Activated T-cell treated with anti-CD3 and anti-CD28 coated beads for 48 hours (primary cell): Measurements from ENCODE around the gene KRTAP10-4.
"Not testable (repeated sequence)": the region's sequence is repeated elsewhere in the genome, so short reads cannot be mapped to it uniquely, and the experiment has no call there.

ENCODE experiments used
- DNase-seq: peaks from one replicate; pipeline ENCODE4 v3.0.0-alpha.2; 2020; ENCODE audit warnings: low read depth

Gene KRTAP10-4

DNA sequence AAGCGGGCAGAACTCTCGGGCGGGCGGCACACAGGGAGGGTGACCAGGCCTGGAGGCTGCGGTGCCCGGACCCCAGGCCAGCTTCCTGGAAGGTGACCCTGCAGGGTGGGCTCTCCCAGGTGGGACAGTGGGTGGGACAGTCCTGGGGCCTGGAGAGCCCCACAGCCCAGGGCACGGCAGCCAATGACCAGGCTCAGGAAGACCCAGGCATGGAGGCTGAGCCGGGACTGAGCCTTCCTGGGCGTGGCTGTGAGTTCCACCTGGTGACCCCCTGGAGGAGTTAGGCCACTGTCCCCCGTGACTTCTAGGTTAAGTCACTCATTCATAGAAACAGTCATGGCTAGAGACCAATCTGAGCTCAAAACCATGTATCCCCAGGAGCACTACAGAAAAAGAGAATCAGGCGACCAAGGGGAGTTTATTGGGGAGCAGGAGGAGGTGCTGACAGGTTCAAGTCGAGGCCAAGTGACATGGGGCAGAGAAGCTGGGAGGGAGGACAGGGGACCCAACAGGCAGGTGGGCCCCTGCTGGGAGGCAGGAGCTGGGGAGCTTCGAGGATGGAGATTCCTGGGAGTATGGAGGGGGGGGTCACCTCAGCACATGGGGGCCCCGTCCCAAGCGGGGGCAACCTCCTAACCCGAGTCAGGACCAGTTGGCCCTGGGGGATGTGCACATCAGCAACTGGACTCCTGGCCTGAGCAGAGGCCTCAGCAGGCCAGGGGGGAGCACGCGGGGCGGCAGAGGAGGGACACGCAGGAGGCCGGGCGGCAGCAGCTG lies 5.7 kb downstream of the KRTAP10-4 start:
- DNase-seq: no peak

DNA sequence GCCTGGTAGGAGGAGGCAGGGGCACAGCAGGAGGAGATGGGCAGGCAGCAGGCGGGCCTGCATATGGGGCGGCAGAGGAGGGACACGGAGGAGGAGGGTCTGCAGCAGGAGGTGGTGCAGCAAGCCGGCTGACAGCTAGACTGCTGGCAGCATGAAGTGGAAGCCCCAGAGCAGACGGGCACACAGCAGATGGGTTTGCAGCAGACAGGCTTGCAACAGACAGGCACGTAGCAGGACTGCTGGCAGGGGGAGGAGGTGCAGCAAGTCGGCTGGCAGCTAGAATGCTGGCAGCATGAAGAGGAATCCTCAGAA lies 6.3 kb downstream of the KRTAP10-4 start:
- no peak for DNase-seq

DNA sequence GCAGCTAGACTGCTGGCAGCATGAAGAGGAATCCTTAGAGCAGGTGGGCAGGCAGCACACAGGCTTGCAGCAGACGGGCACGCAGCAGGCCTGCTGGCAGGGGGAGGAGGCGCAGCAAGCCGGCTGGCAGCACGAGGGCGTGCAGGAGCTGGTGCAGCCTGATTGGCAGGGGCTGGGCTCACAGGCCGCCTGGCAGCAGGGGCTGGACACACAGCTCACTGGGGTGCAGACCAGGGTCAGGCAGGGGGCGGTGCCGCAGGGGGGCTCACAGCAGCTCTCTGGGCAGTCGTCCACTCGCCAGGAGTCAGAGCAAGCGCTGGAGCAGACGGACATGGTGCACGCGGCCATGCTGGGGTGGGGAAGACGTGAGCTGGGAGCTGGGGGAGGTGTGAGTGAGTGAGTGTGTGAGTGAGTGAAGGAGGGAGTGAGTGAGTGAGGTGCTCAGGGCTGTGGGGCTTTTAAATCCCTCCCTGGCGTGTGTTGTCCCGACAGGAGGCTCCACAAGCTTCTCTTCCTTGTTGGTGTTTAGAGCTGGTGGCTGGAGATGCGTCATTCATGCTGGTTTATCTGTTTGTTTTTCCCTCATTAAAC lies 6.8 kb downstream of the KRTAP10-4 start, which contains the start of gene KRTAP10-5:
KRTAP10-5 (minus strand) TSS at position 374 of the 591 bp plus-strand sequence; CDS start at position 348, 26 bp downstream.
- DNase-seq: not testable (repeated sequence)

DNA sequence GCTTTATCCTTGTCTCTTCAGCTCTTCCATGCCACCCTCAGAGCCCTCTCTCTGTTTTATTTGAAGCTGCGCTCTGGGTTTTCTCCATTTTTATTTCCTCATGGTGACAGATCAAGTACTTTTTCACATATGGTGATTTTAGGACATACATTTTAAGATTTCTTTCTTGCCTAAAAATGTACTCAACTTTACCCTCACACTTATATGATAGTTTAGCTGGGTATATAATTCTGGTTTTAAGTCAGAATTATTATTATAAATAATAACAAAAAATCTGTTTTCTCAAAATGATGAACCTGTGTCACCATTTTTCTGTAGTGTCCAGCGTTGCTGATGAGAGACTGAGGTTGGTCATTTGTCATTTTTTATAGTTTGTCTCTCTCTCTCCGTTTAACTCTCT lies 7.6 kb downstream of the KRTAP10-4 start:
- no peak for DNase-seq

DNA sequence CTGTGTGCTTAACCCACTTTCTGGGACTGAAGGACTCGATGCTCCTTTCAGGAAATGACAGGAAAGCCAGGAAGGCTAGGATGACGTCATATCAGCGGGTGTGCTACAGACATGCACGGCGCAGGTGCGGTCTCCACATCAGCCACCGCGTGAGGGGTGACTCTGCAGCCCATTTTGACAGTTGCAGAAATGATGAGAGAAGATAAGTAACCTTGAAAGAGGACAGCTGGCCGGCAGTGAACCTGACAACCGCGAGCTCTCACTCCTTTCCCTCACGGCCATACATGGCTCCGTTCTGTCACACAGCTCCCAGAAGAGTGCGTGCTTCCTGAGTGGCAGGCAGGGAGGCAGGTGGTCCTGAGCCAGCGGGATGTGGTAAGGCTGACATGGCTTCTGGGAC lies 8.5 kb downstream of the KRTAP10-4 start:
- DNase-seq: no peak

DNA sequence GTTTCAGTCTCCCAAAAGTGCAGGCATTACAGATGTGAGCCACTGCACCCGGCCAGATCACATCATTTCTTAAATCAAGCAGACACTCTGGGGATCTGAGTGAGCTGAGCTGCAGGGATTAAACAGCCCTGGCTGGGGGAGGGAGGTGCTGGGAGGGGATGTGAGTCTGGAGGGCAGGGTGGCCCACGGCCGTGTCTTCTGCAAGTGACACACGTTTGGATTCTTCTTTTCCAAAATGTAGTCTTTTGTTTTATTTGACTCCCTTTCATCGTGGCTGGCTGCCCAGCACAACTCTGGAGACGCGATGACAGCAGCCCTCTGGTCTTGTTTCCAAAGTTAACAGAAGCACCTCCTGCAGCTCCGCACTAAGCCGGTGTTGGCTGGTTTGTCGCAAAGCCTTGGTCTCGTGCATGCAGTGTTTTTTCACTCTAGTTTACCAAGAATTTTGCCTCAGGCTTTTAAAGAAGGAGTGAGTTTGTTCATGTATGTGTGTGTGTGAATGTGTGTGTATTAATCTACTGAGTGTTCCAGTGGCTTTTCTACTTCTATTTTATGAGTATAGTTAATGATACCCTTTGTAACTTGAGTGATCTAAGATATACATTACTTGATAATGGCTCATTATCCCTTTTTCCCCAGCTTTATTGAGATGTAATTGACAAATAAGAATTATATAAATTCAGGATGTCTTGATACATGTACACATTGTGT lies 9.7 kb downstream of the KRTAP10-4 start:
- DNase-seq: no peak

DNA sequence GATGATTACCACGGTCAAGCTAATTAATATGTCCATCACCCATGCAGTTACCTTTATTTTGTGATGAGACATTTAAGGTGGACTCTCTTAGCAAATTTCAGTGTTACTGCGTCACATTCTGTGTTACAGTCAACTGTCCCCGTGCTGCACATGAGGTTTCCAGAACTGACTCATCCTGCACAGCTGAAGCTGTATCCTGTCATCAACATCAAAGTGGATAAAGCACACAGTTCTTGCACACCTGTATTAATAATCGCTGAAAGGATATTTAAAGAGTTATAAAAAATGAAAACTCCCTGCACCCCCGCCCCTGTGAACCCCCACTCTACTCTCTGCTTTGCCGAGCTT lies 10.2 kb downstream of the KRTAP10-4 start:
- peak; percentile 9 for DNase-seq

DNA sequence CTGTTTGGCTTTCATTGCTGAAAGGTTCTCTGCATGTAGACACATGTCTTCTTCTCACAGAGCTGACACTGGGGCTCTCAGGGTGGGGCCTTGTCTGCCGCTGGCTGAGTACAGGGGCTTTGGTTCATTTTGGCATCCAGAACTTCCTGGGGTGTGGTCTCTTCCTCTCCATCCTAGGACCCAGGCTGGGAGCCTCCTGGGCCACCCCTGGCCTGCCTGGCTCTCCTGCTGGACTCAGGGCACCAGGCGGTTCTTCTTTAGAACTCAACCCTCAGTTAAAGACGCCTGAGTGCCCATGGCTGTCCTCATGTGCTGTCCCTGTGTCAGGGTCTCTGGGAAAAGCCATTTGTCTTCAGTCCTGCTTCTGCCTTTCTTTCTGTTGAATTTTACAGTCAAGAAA lies 12.4 kb downstream of the KRTAP10-4 start:
- no peak for DNase-seq

DNA sequence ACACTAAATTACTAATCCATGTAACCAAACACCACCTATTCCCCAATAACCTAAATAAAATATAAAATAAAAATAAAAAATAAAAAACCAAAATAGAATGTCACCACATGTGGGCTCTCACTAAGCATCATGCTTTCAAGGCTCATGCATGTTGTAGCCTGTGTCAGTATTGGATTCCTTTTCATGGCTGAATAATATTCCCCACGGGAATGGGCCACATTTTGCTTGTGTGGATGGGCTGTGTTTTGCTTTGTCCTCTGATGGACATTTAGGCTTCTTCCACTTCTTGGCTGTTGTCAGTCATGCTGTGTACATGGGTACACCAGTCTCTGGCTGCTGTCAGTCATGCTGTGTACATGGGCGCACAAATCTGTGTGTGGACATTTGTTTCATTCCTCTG lies 15.6 kb downstream of the KRTAP10-4 start:
- DNase-seq: no peak

DNA sequence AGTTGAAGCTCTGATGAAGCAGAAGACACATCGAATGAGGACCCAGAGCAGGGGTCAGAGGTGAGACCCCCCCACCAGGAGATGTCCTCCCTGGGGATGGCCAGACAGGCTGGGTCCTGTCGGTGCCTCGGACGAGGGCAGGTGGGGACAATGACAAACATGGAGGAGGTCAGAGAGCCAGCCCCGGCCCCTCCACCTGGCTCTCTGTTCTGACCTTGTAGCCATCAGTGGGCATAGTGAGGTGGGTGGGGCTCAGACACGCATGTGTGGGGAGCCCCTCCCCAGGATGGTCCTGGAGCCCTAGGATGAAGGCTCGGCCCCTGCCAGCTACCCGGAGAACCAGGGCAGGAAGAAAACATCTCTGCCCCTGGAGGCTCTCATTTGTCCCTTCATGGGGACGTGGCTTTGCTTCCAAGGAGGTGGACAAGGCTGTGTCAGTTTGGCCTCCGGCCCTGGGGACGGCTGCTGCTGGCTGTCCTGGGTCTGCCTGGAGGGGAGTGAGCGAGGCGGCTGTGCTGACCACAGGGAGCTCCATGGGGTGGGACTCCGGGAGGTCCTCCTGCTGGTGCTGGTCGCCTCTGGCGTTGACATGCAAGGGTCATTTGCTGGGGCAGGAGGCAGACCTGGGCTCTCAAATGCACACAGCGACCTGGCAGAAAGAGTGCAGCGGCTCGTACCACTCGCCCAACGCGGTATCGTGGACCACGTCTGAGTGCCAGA lies 16.2 kb downstream of the KRTAP10-4 start:
- DNase-seq: no peak

DNA sequence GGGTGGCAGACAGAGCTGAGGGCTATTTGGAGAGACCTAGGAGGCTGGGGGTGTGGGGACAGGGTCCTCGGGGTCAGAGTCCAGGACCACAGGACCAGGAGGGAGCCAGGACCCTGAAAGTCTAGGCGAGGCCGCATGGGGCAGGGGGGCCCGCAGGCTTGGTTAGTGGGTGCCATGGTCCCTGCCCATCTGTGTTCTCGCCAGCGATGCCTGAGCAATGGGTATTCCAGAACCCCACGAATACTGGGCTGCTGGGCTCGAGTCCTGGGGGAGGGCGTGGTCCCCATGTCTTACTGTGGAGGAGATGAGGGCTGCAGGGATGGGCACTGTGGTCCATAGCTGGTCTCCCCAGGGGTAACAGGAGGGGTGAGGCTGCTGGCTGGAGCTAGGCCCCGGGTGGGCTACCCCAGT lies 16.8 kb downstream of the KRTAP10-4 start:
- DNase-seq: no peak

DNA sequence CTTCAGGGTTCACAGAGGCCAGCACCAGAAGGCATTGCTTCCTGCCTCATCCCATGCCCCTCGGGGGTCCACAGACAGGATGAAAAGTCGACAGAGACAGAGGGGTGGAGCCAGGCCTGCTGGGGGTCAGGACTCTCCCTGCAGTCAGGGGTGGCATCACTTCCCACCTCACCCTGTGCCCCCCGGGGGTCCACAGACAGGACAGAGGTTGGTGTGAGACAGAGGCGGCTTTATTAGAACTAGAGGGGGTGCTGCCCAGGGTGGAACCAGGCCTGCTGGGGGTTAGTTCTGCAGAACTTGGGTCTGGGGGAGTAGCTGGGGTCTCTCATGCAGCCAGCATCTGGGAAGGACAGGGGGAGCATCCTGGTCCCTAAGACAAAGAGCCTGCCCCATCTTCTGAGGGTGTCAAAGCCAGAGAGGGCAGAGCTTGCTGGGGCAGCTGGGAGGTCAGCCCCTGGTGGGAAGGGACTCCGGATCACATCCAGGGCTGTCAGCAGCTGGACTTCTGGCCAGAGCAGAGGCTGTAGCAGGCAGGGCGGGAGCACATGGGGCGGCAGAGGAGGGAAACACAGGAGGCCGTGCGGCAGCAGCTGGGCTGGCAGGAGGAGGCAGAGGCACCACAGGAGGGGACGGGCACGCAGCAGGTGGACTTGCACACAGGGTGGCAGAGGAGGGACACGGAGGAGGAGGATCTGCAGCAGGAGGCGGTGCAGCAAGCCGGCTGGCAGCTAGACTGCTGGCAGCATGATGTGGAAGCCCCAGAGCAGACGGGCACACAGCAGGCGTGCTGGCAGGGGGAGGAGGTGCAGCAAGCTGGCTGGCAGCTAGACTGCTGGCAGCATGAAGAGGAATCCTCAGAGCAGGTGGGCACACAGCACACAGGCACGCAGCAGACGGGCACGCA lies 17.6 kb downstream of the KRTAP10-4 start:
- DNase-seq: not testable (repeated sequence)

DNA sequence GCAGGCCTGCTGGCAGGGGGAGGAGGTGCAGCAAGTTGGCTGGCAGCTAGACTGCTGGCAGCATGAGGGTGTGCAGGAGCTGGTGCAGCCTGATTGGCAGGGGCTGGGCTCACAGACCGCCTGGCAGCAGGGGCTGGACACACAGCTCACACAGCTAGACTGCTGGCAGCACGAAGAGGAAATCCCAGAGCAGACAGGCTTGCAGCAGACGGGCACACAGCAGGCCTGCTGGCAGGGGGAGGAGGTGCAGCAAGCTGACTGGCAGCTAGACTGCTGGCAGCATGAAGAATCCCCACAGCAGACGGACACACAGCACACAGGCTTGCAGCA lies 18.2 kb downstream of the KRTAP10-4 start:
- not testable (repeated sequence) for DNase-seq

DNA sequence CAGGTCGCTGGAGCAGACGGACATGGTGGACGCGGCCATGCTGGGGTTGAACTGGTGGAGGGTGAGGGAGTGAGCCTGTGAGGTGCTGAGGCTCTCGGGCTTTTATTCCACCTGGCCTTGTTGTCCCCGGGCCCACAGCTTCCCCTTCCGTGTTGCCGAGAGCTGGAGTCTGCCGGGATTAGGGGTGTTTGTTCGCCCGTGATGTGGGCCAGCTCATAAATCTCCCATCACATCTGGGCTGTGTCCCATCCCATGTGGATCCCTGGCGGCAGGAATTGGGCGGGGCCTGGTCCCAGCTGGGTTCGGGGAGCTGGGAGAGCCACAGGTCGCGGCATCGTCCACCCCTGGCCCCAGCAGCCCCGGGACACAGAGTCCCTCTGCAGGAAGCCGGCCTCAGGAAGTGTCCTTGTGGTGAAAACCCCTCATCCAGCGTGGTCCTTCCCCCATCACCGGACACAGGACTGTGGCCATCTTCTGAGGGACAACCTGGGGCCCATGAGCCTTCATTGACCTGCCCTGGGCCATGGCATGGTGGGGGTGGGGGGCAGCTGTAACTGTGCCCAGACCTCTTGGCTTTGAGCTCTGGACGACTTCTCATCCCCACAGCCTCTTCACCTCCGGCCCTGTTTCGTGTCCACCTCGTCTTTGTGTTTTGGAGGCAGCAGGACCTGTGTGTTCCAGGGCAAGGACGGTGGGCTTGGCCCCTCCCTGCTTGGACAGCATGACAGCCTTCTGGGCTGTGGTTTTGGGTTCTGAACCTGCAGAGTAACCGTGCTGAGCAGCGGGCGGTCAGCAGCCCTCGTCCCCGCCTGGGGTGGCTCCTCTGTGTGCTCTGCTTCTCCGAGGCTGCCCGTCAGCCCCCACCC lies 19.1 kb downstream of the KRTAP10-4 start, which contains the start of gene KRTAP10-6:
KRTAP10-6 (minus strand) TSS at position 60 of the 866 bp plus-strand sequence; CDS start at position 39, 21 bp downstream.
- DNase-seq: no peak

DNA sequence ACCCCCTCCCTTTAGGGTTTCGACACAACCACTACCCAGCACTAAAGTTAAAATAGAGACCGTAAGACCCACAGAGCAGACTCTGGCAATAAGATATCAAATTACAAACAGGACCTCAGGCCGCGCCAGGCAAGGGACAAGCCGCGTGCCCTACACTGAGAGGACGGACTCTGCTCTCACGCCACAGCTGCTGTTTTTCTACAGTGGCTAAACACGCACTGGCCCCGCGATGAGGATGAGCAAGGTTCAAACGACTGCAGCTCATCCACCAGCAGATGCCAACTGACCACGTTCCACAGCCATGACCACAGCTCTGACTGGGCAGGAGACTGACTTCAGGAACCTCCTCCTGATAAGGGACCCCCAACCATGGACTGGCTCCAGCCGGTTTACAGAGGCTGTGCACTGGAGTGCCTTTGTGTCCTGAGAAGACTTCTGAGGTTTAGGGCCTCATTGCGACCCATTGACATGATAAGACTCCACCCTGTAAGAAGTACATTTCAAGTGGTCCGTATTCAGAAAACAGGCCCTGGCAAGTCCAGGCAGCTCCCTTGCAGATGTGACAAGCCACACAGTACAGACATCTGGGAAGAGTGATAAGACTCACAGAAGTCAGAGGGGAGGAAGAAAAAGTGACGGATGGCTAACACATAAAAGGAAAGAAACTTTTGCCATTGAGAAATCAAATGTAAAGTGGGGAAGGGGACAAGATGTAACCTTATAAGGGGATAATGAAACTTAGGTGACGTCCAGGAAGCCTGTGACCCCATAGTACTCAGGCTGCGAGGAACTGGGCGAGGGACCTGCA lies 20.3 kb downstream of the KRTAP10-4 start:
- DNase-seq: no peak

DNA sequence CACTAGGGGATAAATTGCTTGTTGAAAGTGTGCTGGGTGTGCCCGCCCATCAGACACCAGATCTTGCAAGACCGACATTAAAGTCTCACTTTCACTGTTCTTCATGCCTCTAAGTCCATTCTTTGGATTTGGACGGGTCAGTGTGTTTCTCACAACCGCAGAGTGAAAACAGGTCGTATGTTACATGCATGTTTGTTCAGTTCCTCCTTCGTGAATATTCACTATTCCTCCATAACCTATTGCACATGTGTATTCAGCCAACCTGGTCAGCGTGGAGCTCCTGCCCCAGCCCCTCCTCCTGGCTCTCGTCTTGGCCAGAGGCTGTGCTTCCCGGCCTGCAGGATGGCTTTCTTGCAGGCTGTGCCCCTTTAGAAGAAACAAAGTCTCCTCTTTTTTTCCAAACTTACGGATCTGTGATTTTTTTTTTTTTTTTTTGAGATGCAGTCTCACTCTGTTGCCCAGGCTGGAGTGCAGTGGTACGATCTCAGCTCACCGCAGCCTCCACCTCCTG lies 20.9 kb downstream of the KRTAP10-4 start:
- no peak for DNase-seq

DNA sequence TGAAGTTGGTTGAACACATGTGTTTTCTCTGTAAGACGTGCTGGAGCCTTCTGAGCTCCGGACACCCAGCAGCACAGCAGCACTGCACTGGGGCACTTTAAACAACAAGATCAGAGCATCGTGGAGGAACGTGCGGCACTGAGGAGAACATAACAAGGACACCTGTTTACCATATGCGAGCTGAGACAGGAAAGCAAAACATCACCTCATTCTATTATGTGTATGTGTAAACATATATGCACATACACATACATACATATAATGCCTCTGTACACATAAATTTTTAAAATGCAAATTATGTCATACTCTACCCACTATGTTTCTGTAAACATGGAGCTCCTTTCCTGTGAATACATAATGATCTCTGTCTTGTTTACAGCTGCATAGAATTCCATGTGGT lies 22.0 kb downstream of the KRTAP10-4 start:
- DNase-seq: no peak

DNA sequence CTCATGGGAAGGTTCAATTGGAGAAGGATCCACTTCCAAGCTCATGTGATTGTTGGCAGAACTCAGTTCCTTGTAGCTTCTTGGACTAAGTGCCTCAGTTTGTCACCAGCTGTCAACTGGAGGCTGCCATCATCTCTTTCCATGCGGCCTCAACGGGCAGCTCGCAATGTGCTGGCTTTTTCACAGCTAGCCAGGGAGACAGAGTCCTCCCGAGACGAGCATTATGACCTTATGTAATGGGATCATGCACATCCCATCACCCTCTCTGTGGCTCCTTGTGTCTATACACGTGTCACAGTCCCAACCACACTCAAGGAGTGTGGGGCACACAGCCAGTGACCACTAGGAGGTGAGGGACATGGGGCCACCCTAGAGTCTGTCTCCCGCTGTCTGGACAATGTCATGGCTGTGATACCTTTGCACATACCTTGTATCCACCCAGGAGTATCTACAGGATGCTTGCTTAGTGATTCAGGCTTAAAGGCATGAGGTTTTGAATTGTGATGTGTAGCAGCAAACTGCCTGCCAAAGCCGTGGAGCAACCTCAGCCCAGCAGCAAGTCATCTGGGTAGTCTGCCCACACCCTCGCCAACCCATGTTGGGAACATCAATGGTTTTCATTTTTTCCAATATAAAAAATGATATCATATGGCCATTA lies 22.7 kb downstream of the KRTAP10-4 start:
- DNase-seq: no peak

DNA sequence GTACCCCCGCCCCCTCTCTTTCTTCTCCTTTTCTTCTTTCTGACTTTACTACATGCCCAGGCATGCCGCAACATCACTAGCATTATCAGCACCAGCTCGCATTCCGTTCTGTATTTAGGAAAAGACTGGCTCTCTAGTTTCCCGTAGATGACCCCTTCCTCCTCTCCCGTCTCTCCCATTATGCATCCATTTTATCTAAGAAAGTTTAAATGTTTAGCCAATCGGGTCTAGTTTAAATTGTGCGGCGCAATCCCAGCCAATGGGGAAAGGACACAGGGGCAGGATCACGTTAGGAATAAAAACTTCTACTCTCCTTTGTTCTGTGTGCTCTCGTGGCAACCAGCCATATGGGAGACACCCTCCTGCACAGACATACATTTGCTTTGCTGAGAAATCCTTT lies 24.5 kb downstream of the KRTAP10-4 start:
- DNase-seq: no peak
